Measurements from ENCODE around the gene KDM2B. TPM values are rescaled to one million over a fixed set of nuclear protein-coding genes. Genes with fewer than 3 reads are reported as not detected.
A peak's percentile ranks its signal among the peaks of the same experiment; 100 is the strongest.

KDM2B gene
- total and polyA plus RNA-seq, 7 donors: 4.8 to 31.7 (median 16.8) TPM

GRCh38 chr12:121611306-121611705, 30.5 kb upstream of the KDM2B start:
- intact Hi-C loops (cut with DNase I): loop anchor here (2.0 to 5.0 kb wide), 2 partner anchors 21 to 34 kb away; no protein-coding TSS in a partner anchor

DNA sequence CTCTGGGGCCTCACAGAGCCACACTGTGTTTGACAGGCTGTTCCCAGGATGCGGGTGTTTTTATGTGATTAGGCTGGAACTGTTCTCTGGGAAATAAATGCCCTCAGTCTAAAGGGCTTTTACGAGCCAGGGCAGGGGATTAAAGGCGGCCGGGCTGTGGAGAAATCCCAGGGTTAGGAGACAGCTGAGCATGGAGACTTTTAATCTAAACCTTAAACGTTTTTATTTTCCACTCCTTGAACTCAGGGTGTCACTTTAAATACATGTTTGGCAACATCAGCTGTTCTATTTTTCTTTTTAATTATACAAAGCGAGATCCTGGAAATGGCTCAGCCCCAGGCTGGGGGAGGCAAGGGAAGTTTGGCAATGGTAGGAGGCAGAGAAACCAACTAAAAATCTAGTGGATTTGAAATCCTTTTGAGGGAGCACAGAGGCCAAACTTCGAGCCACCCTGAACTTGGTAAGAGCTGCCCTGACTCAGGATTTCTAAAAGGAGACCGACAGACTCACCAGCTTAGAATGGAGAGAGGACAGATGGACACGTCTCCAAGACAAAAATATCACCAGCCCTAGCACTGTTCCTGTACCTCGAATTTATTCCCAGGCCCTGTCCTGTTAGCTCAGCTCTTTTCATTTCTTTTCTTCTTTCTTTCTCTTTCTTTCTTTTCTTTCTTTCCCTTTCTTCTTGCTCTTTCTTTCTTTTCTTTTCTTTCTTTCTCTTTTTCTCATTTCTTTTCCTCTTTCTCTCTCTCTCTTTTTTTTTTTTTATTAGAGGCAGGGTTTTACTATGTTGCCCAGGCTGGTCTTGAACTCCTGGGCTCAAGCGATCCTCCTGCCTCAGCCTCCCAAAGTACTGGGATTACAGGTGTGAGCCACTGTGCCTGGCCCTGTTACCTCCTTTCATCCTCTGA, 29.7 kb upstream of the KDM2B start:
- intact Hi-C loops (cut with DNase I): loop anchor here (2.0 to 5.0 kb wide), 2 partner anchors 20 to 33 kb away; no protein-coding TSS in a partner anchor
- Histone ChIP-seq H3K27me3 (no peaks in the 10 kb centered on the region), H3K36me3 (no peaks in the 10 kb centered on the region), H3K4me3 (peak overlapping the region in 3 of 4 donors; percentile 12 to 19 (median 17)), H3K4me1 (peaks cover 0 to 27% (median 16%) of the 10 kb centered on the region in 4 donors), H3K27ac (peak overlapping the region; percentile 78 to 86 (median 81)), H3K9me3 (no peaks in the 10 kb centered on the region)
- WGBS, 2 donors: 27 to 54% methylated on average over 11 of the region's 11 CpGs
- peak; percentile 89 for DNase-seq
- TF ChIP-seq POLR2A (IDR thresholded peaks at IDR 0.05) (no peak), EP300 (IDR thresholded peaks at IDR 0.05) (peak in 1 of 4 donors; percentile 64), POLR2AphosphoS5 (IDR thresholded peaks at IDR 0.05) (peak; percentile 64 to 79 (median 70)), CTCF (IDR thresholded peaks at IDR 0.05) (no peak)

More at GRCh38 chr12:121611306-121611705, 30.5 kb upstream of the KDM2B start:
- Histone ChIP-seq H3K9me3 (no peaks in the 10 kb centered on the region), H3K4me3 (no peak overlapping the region), H3K4me1 (peaks cover 0 to 27% (median 16%) of the 10 kb centered on the region in 4 donors), H3K36me3 (no peaks in the 10 kb centered on the region), H3K27ac (peak overlapping the region; percentile 78 to 86 (median 81)), H3K27me3 (no peaks in the 10 kb centered on the region)
- 89 to 92% methylated on average over 2 of the region's 2 CpGs for WGBS, 2 donors
- no peak for TF ChIP-seq POLR2AphosphoS5 (IDR thresholded peaks at IDR 0.05)
- no peak for TF ChIP-seq EP300 (IDR thresholded peaks at IDR 0.05)
- no peak for TF ChIP-seq CTCF (IDR thresholded peaks at IDR 0.05)
- no peak for TF ChIP-seq POLR2A (IDR thresholded peaks at IDR 0.05)
- DNase-seq: no peak

DNA sequence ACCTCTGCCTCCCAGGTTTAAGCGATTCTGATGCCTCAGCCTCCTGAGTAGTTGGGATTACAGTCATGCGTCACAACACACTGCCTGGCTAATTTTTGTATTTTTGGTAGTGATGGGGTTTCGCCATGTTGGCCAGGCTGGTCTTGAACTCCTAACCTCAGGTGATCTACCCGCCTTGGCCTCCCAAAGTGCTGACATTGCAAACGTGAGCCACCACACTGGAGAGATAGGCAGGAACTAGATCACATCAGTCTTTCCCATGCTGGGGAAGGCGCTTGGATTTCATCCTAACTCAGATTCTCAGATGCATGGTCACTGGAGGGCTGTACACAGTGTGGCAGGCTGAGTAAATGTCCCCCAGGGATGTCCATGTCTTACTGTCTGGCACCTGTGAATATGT, 27.5 kb upstream of the KDM2B start:
- Histone ChIP-seq H3K36me3 (no peaks in the 10 kb centered on the region), H3K27me3 (no peaks in the 10 kb centered on the region), H3K4me1 (peaks cover 0 to 27% (median 16%) of the 10 kb centered on the region in 4 donors), H3K4me3 (no peak overlapping the region), H3K9me3 (no peaks in the 10 kb centered on the region), H3K27ac (no peak overlapping the region)
- no peak for DNase-seq
- 92 to 95% methylated on average over 6 of the region's 6 CpGs for WGBS, 2 donors
- intact Hi-C loops (cut with DNase I): no loop called here
- TF ChIP-seq POLR2AphosphoS5 (IDR thresholded peaks at IDR 0.05) (no peak), EP300 (IDR thresholded peaks at IDR 0.05) (no peak), CTCF (IDR thresholded peaks at IDR 0.05) (no peak), POLR2A (IDR thresholded peaks at IDR 0.05) (no peak)

- no peak overlapping the region for H3K27ac ChIP-seq
- intact Hi-C loops (cut with DNase I): no loop called here
- no peak for TF ChIP-seq POLR2A (IDR thresholded peaks at IDR 0.05)
- TF ChIP-seq EP300 (IDR thresholded peaks at IDR 0.05): no peak
- TF ChIP-seq CTCF (IDR thresholded peaks at IDR 0.05): no peak
- no peak for TF ChIP-seq POLR2AphosphoS5 (IDR thresholded peaks at IDR 0.05)
- no peak for DNase-seq
- H3K4me1 ChIP-seq: no peaks in the 10 kb centered on the region
- no peaks in the 10 kb centered on the region for H3K36me3 ChIP-seq
- 91 to 92% methylated on average over 6 of the region's 6 CpGs for WGBS, 2 donors
- H3K27me3 ChIP-seq: no peaks in the 10 kb centered on the region
- no peaks in the 10 kb centered on the region for H3K9me3 ChIP-seq
- H3K4me3 ChIP-seq: no peak overlapping the region
Measured at GRCh38 chr12:121603581-121603980, 22.8 kb upstream of the KDM2B start.
